ENCODE data around the gene WDR37.

Gene WDR37

DNA sequence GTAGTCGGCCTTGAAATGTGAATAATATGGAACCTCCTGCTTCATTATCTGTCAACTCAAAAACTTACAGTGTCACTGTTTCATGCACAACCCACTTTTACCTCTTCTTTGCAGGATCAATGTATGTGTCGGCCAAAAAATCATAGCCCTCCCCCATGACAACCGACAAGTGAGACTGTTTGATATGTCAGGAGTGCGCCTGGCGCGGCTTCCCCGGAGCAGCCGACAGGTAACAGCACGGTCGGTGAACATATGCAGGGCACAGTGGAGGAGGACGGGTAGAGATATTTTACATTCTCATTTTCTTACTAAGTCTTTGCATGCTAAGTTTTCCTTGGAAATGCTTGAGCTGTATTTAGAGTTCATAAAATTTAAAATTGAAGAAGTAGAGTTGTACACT lies 68.6 kb downstream of the WDR37 start:
- DNase-seq (ENCODE audit: insufficient read length, low spot score) (no peak), FAIRE-seq (no peak)
- no peak for TF ChIP-seq POLR2A (IDR thresholded peaks at IDR 0.05; ENCODE audit: low read depth, low read length)

DNA sequence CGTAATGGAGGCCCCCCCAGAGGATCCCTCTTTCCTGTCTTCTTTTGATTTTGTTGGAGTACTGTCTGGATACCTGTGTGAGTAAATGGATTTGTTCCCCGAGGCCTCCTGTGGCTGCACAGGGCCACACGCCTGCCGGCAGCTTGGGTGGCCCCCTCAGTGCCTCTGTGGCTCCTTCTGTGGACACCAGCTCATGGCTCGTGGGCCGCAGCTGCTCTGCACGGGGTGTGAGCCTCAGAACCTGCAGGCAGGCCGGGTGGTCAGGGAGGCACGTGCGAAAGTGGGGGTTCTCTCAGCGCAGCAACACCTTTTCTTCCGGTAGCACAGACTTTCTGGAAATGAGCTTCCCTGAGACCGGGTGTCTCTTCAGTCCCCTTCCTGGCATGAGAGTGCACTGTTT lies 70.3 kb downstream of the WDR37 start:
- FAIRE-seq (no peak), DNase-seq (ENCODE audit: insufficient read length, low spot score) (no peak)
- no peak for TF ChIP-seq POLR2A (IDR thresholded peaks at IDR 0.05; ENCODE audit: low read depth, low read length)

DNA sequence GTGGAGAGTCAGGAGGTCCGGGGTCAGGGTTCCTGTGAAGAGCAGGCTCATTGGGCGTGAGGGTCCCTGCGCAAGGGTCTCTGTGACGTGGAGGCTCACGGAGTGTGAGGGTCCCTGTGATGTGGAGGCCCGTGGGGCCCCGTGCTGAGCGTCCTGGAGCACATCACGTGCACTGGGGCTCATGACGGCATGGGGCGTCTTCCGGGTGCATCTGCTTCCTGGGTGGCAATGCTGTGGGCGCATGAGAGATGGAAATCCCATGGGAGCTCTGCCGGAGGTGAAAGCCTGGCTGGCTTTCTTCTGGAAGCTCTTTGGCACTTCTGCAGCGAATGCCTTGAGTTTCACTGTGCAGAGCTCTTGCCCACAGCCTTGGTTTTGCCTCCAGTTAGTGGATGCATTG lies 71.4 kb downstream of the WDR37 start:
- FAIRE-seq = no peak
- no peak for DNase-seq (ENCODE audit: insufficient read length, low spot score)
- no peak for TF ChIP-seq POLR2A (IDR thresholded peaks at IDR 0.05; ENCODE audit: low read depth, low read length)

DNA sequence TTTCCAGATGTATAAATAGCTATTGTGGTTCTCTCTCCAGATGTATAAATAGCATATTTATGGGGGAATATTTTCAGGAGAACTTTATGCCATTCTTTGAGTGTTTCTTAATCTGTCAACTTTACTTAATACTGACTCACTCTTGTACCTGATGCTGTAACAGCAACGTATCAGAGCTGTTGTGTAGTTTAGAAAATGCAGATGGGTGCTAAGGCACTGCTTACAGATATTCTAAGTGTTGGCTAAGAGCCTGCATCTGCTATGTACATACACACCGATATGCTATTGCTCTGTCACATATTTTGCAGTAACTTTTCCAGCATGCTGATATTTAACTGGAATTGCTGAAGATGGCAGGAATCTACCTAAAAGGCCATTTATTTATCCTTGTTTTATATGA lies 71.9 kb downstream of the WDR37 start:
- TF ChIP-seq POLR2A (IDR thresholded peaks at IDR 0.05; ENCODE audit: low read depth, low read length) = no peak
- FAIRE-seq = no peak
- no peak for DNase-seq (ENCODE audit: insufficient read length, low spot score)

DNA sequence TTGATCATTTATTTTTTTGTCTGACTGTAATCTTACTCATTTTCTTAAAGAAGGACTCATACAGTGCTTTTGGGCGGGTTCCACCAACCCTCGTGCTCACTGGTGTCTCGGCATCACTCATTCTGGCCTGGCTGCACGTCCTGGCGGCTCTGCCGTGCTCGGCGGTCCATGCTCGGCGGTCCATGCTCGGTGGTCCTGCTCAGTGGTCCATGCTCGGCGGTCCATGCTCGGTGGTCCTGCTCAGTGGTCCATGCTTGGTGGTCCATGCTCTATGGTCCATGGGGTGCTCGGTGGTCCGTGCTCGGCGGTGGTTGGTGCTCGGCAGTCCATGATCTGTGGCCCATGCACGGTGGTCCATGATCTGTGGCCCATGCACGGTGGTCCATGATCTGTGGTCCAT lies 72.5 kb downstream of the WDR37 start:
- no peak for FAIRE-seq
- DNase-seq (ENCODE audit: insufficient read length, low spot score) = no peak
- TF ChIP-seq POLR2A (IDR thresholded peaks at IDR 0.05; ENCODE audit: low read depth, low read length) = no peak

DNA sequence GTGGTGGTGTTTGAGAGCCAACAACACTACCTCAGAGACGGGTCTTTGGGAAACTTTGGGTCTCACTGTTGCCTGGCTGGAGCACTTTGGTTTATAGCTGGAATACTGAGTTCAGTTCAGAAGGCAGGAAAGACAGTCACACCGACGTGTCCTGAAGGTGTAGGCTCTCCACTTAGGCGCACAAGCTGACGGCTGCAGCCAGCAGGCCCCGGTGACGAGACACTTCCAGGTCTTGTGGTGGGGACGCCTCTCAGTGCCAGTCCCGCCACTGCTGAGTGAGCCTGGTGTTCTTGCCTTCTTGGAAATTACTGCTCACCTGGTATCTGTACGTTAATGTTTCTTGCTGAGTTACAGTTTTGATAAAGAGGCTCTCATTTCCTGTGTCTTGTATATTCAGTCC lies 74.0 kb downstream of the WDR37 start:
- TF ChIP-seq POLR2A (IDR thresholded peaks at IDR 0.05; ENCODE audit: low read depth, low read length) = no peak
- no peak for FAIRE-seq
- no peak for DNase-seq (ENCODE audit: insufficient read length, low spot score)

DNA sequence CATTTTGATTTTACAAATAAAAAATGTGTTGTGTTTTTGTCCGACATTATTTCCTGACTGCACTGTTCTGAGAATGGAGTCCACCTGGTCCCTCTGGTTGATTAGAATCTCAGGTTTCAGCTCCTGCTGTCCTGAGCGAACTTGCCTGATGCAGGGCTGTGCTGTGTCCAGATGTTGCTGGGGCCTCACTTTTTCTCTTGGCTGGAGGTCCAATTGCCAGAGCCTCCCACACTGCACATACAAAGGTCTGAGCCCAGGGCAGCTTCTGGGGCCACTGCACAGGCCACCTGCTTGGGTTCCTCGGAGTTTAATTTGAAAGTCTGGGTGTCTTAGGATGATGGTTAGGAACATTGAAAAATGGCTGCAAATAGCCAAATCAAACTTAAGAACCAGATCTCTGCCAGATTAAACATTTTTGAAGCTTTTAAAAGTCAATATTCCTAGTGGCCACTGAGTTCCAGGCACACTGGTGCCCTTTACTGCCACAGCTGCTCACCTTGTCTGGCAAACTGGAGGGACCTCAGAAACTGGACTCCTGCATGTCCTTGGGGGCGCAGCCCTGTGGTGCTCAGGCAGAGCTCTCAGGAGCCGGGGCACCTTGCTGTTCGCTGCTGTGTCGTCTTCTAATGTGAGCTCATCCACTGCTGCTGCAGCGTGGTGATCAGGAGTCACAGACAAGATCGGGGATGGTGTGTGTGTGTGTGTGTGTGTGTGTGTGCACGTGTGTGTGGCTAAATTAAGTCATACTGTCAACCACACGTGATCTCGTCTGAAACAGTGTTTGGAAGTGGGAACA lies 75.0 kb downstream of the WDR37 start:
- FAIRE-seq = no peak
- no peak for TF ChIP-seq POLR2A (IDR thresholded peaks at IDR 0.05; ENCODE audit: low read depth, low read length)
- no peak for DNase-seq (ENCODE audit: insufficient read length, low spot score)

DNA sequence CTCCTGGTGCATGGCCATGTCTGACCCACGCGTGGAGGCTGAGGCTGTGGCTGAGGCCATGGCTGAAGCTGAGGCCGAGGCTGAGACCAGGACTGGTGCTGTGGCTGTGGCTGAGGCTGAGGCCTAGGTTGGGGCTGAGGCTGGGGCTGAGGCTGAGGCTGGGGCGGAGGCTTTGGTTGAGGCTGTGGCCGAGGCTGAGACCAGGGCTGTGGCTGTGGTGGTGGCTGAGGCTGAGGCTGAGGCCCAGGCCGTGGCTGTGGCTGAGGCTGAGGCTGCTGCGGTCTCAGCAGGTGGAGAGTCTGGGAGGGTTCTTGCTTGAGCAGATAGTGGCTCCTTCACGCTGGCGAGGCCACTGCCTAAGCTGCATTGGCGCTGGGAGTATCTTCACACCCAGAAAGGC lies 76.4 kb downstream of the WDR37 start:
- DNase-seq (ENCODE audit: insufficient read length, low spot score) (no peak), FAIRE-seq (no peak)
- no peak for TF ChIP-seq POLR2A (IDR thresholded peaks at IDR 0.05; ENCODE audit: low read depth, low read length)

DNA sequence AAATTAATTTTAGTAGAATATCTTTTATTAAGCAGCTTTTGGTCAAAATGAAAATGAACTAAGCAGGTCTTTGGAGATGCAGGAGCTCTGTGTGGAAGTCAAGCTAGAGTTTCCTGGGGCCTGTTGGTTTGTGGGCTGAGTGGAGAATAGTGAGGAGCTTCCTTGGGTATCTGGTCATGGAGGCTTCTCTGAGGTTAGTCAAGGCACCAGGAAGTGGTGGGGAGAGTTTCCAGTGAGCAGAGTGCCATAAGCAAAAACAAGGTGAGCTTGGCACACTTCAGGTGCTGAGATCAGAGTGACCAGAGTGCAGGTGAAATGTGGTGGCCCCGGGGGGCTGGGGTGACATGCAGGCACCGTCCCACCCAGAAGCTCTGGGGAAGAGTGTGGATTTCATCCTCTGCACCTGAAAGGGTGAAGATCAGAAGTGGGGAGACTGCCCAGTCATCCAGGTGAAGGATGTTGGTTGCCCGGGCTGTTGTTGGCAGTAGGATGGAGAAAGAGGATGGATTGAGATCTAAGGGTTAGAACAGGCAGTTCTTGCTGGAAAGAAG lies 77.4 kb downstream of the WDR37 start:
- no peak for FAIRE-seq

DNA sequence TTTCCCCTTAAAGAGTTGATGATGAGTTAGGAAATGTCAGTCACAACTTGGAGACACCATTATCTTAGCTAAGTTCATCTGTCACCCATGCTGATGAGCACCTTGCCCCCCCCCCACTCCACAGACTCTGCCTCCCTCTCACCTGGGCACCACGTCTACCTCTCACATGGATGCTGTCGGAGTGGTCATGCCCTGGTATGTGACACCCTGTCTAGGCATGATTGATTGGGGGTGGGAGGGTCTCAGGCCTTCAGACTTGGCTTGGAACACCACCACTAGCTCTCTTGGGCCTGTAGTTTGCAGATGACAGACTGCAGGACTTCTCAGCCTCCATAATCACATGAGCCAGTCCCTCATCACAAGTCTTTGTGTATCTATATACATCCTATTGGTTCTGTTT lies 78.0 kb downstream of the WDR37 start:
- no peak for TF ChIP-seq POLR2A (IDR thresholded peaks at IDR 0.05; ENCODE audit: low read depth, low read length)
- no peak for FAIRE-seq

More for the DNA sequence above, 77.4 kb downstream of the WDR37 start:
- TF ChIP-seq POLR2A (IDR thresholded peaks at IDR 0.05; ENCODE audit: low read depth, low read length) = no peak
- DNase-seq (ENCODE audit: insufficient read length, low spot score) = no peak

DNA sequence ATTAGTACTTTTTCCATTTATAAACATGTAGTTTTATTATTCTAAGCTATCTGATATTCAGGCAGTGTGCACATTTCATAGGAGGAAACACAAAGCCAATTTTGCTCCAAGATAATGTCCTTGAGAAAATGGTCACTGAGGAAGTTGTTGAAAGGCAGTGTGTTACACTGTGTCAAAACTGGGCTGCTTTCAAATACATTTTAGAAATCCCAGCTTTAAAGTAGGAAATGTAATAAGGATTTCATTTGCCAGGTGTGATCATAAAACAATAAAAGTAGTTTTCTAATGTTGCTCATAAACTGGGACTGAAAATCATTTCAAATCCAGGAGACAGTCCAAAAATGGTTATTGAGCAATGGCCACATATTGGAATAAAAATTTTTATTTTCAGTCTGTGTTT lies 80.1 kb downstream of the WDR37 start:
- TF ChIP-seq POLR2A (IDR thresholded peaks at IDR 0.05; ENCODE audit: low read depth, low read length) = no peak
- FAIRE-seq (no peak), DNase-seq (ENCODE audit: insufficient read length, low spot score) (no peak)

More for the DNA sequence above, 78.0 kb downstream of the WDR37 start:
- DNase-seq (ENCODE audit: insufficient read length, low spot score) = no peak

DNA sequence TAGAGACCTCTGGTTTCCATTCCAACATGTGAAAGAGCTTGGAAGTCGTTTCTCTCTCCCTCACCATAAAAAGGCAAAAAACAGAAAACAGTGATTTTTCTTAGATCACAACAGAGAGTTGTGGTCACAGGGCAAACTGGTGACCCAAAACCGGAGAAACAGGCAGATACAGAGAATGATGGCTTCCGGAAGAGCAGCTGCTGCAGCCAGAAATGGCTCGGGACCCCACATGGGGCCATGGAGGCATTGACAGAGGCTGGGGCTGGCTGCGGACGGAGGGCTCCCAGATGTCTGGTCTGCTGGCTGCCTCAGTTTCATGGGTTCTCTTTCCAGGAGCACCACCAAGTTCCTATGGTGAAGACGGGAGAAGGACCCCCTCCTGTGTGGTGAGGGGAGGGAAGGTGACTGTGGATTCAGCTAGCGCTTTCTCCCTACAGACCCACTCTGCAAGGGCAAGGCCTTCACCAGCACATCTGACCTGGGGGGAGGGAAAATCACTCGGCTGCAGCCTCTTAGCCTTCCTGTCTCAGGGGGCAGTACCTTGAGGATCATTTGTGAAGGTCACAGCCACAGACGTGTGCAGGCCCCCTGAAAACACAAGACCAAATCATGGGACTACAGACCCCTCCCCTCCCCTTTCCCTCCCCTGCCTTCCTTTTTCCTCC lies 81.4 kb downstream of the WDR37 start:
- no peak for TF ChIP-seq POLR2A (IDR thresholded peaks at IDR 0.05; ENCODE audit: low read depth, low read length)
- DNase-seq (ENCODE audit: insufficient read length, low spot score) = no peak
- FAIRE-seq = no peak

DNA sequence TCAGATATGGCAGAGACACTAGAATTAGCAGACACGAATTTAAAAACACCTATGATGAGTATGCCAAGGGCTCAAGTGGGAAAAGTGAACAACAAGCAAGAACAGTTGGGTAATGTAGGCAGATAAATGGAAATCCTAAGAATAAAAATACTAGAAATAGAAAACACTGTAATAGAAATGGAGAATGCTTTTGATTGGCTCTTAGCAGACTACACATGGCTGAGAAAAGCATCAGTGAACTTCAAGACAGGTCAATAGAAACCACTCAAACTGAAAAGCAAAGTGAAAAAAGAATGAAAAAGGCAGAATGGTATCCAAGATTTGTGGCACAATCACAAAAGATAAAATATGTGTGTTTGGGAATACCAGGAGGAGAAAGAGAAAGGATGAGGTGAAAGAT lies 82.3 kb downstream of the WDR37 start:
- FAIRE-seq (no peak), DNase-seq (ENCODE audit: insufficient read length, low spot score) (no peak)
- no peak for TF ChIP-seq POLR2A (IDR thresholded peaks at IDR 0.05; ENCODE audit: low read depth, low read length)

DNA sequence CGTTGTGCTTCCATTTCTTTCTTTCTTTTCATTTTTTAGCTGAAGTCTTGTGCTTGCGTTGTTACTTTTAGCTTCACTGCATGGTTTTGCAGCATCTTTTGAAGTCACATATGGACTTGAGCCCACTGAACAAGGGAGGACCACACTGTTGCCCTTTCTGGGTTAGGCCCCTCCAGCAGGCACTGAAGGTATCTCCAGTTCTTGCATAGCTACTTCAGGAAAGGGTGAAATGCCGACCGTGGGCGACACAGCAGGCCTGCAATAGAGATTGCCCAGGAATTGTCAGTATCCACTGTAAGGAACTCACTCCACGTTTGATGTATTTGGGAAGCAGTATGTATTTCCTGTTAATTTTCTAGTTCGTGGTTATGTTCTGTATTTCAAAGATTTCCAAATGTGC lies 85.1 kb downstream of the WDR37 start:
- no peak for TF ChIP-seq POLR2A (IDR thresholded peaks at IDR 0.05; ENCODE audit: low read depth, low read length)
- no peak for DNase-seq (ENCODE audit: insufficient read length, low spot score)
- FAIRE-seq = no peak

DNA sequence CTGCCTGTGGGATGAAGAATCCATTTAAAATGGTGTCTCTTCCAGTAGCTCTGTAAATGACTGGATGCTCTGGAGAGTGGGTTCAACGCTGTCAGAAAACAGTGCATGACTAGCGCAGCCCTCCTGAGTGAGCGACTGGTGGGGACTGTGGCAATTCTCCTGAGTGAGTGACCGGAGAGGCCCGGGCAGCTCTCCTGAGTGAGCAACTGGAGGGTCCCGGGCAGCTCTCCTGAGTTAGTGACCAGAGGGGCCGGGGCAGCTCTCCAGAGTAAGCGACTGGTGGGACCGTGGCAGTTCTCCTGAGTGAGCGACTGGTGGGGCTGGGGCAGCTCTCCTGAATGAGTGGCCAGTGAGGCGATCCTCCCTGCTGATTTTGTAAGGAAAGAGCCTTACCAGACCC lies 85.5 kb downstream of the WDR37 start:
- no peak for FAIRE-seq
- no peak for DNase-seq (ENCODE audit: insufficient read length, low spot score)

More for the DNA sequence above, 85.5 kb downstream of the WDR37 start:
- no peak for TF ChIP-seq POLR2A (IDR thresholded peaks at IDR 0.05; ENCODE audit: low read depth, low read length)

Measured in H54 (cell line).